Esophagus mucosa (tissue), 1 donor: Measurements from ENCODE around the gene NPIPA2. TPM values are rescaled to one million over a fixed set of nuclear protein-coding genes. Genes with fewer than 3 reads are reported as not detected.

Experiments used
- total RNA-seq: library from RNA; stranded (reverse); gene quantifications from one replicate; pipeline ENCODE4 v1.2.4, GENCODE V29; 2023
- donor health status: DM: yes; HTN: yes; CAD: no.

NPIPA2 gene
- total RNA-seq, 1 donor from 2014 or later: 0.48 TPM

Other genes starting within 250 kb of the NPIPA2 start
- gene PARN, start 112.3 kb upstream of the NPIPA2 start, total RNA-seq: 22.5 TPM
- 27.3 TPM for gene BFAR, start 109.6 kb upstream of the NPIPA2 start, total RNA-seq
- not detected for gene PLA2G10, start 48.2 kb upstream of the NPIPA2 start, total RNA-seq
- gene NPIPA3, start 39.1 kb upstream of the NPIPA2 start, total RNA-seq: 1.8 TPM
- gene NOMO1, start 91.2 kb downstream of the NPIPA2 start, total RNA-seq: 62.8 TPM
- gene NPIPA1, start 194.9 kb downstream of the NPIPA2 start, total RNA-seq: 29.5 TPM
- gene PDXDC1, start 232.5 kb downstream of the NPIPA2 start, total RNA-seq: 54.5 TPM